GM12892 (cell line): Measurements from ENCODE around the gene PPP2R2C.

Experiments used
- DNase-seq: peaks from one replicate; pipeline ENCODE4 v3.0.0; 2011; ENCODE audit not compliant: insufficient read length
- FAIRE-seq: peaks from 2 replicates; lab custom pipeline; 2011; peaks lifted over from hg19 to GRCh38; lab: Jason Lieb, UNC
- POLR2A ChIP-seq: IDR thresholded peaks from 2 replicates; pipeline ENCODE4 v1.6.1; 2011; ENCODE audit warnings: low read depth, low read length, control low read depth
- POLR2AphosphoS5 ChIP-seq: IDR thresholded peaks from 2 replicates; pipeline ENCODE4 v1.6.1; 2011; ENCODE audit warnings: low read depth, low read length, control low read depth
- TAF1 ChIP-seq: IDR thresholded peaks from 2 replicates; pipeline ENCODE4 v1.6.1; 2011; ENCODE audit warnings: low read depth, mild to moderate bottlenecking, control low read depth, low read length, borderline replicate concordance

Gene PPP2R2C

GRCh38 chr4:6386091-6386490 lies 86.3 kb downstream of the PPP2R2C start:
- FAIRE-seq = no peak
- TF ChIP-seq POLR2A = no peak
- no peak for TF ChIP-seq POLR2AphosphoS5
- TF ChIP-seq TAF1 = no peak
- no peak for DNase-seq

GRCh38 chr4:6385288-6385687 lies 87.1 kb downstream of the PPP2R2C start:
- no peak for TF ChIP-seq POLR2A
- no peak for TF ChIP-seq POLR2AphosphoS5
- DNase-seq (no peak), FAIRE-seq (no peak)

GRCh38 chr4:6384541-6384940 lies 87.9 kb downstream of the PPP2R2C start:
- TF ChIP-seq POLR2AphosphoS5 (no peak), TAF1 (no peak), POLR2A (no peak)
- DNase-seq = no peak
- FAIRE-seq = no peak

- no peak for TF ChIP-seq POLR2A
- TF ChIP-seq TAF1 = no peak
- TF ChIP-seq POLR2AphosphoS5 = no peak
- DNase-seq = no peak
- no peak for FAIRE-seq
Measured at GRCh38 chr4:6383929-6384328, 88.5 kb downstream of the PPP2R2C start.

GRCh38 chr4:6383009-6383404 lies 89.4 kb downstream of the PPP2R2C start:
- DNase-seq (no peak), FAIRE-seq (no peak)
- TF ChIP-seq POLR2A (no peak), POLR2AphosphoS5 (no peak), TAF1 (no peak)

GRCh38 chr4:6381571-6382123 lies 90.8 kb downstream of the PPP2R2C start:
- FAIRE-seq = no peak

GRCh38 chr4:6380746-6381410 lies 91.5 kb downstream of the PPP2R2C start:
- TF ChIP-seq POLR2AphosphoS5 (no peak), POLR2A (no peak), TAF1 (no peak)
- no peak for FAIRE-seq
- no peak for DNase-seq

More at GRCh38 chr4:6381571-6382123, 90.8 kb downstream of the PPP2R2C start:
- no peak for DNase-seq
- TF ChIP-seq POLR2AphosphoS5 = no peak
- TF ChIP-seq POLR2A = no peak
- TF ChIP-seq TAF1 = no peak

- no peak for TF ChIP-seq POLR2A
- no peak for TF ChIP-seq TAF1
- no peak for TF ChIP-seq POLR2AphosphoS5
- FAIRE-seq = no peak
- no peak for DNase-seq
Measured at GRCh38 chr4:6379767-6380745, 92.4 kb downstream of the PPP2R2C start.

- no peak for FAIRE-seq
- TF ChIP-seq POLR2AphosphoS5 = no peak
- DNase-seq = no peak
Measured at GRCh38 chr4:6378493-6379445, 93.6 kb downstream of the PPP2R2C start.

- FAIRE-seq = no peak
- TF ChIP-seq TAF1 = no peak
- no peak for TF ChIP-seq POLR2AphosphoS5
- TF ChIP-seq POLR2A = no peak
Measured at GRCh38 chr4:6377626-6378492, 94.6 kb downstream of the PPP2R2C start.

More at GRCh38 chr4:6377626-6378492, 94.6 kb downstream of the PPP2R2C start:
- no peak for DNase-seq
